Aorta (tissue), 5 donors: ENCODE results near the gene NUDT17. TPM values are rescaled to one million over a fixed set of nuclear protein-coding genes. Genes with fewer than 3 reads are reported as not detected.

Experiments used
- ATAC-seq: fragments of 200-7000 bp; cut with Tn5 transposase; one replicate; pipeline ENCODE4 v1.9.1; 2022; ENCODE audit warnings: moderate library complexity; ENCODE audit not compliant: low FRiP score
- DNase-seq, 2 donors: peaks; one replicate each; pipeline ENCODE4 v3.0.0-alpha.2; 2020
- H3K27ac ChIP-seq, 2 donors: one replicate each; pipeline ENCODE4 v1.5.1; 2013; ENCODE audit warnings: low read length in 2 of 2, mild to moderate bottlenecking in 2 of 2, moderate library complexity in 2 of 2, control low read depth in 1 of 2, inconsistent platforms in 1 of 2, low read depth in 1 of 2
- H3K27me3 ChIP-seq, 2 donors: one replicate each; pipeline ENCODE4 v1.6.1; 2013; ENCODE audit warnings: control low read depth in 1 of 2, low read length in 1 of 2, mild to moderate bottlenecking in 1 of 2, moderate library complexity in 1 of 2; ENCODE audit not compliant: insufficient read depth in 2 of 2, control insufficient read depth in 1 of 2
- H3K36me3 ChIP-seq, 2 donors: one replicate each; pipeline ENCODE4 v1.6.1; 2013; ENCODE audit warnings: control low read depth in 1 of 2, low read length in 1 of 2, mild to moderate bottlenecking in 1 of 2; ENCODE audit not compliant: insufficient read depth in 2 of 2, control insufficient read depth in 1 of 2
- H3K4me1 ChIP-seq, 2 donors: one replicate each; pipeline ENCODE4 v1.6.1; 2013; ENCODE audit warnings: low read length in 2 of 2, control low read depth in 1 of 2, mild to moderate bottlenecking in 1 of 2, moderate library complexity in 1 of 2; ENCODE audit not compliant: insufficient read depth in 2 of 2, control insufficient read depth in 1 of 2
- H3K4me3 ChIP-seq, 2 donors: one replicate each; pipeline ENCODE4 v1.5.1; 2013; ENCODE audit warnings: low read length in 2 of 2, control low read depth in 1 of 2, mild to moderate bottlenecking in 1 of 2
- H3K9me3 ChIP-seq: one replicate; pipeline ENCODE4 v1.6.1; 2013; ENCODE audit warnings: mild to moderate bottlenecking, low read length; ENCODE audit not compliant: control insufficient read depth
- WGBS, 2 donors: extraction: QIAGEN DNeasy Blood & Tissue Kit; methylation state at CpG; one replicate each; pipeline ENCODE4 v1.1.7; 2013; 5-methylcytosine and 5-hydroxymethylcytosine counted together
- intact Hi-C, 2 donors: fragments of 100-400 bp; cut with DNase I; formaldehyde crosslinking; loops; one replicate each; pipeline versions ENCODE4 v1.14.2 to v1.15.0; 2022
- polyA plus RNA-seq, 2 donors: library from polyadenylated mRNA; stranded (reverse); fragments of 200-250 nt; gene quantifications; one replicate each; pipeline ENCODE4 v1.2.3, GENCODE V29; 2013
- total RNA-seq, 2 donors: library from RNA; stranded (reverse); fragmentation: NEBNext Ultra II Directional; extraction: Animal tissue kit (Norgen Biotek cat#: 25700); gene quantifications; one replicate each; pipeline ENCODE4 v1.2.1, GENCODE V29; 2021
- donor health status: healthy with polysubstance abuse.
- donor health status: Bipolar disorder and iron deficiency.
- donor health status: DM: no; HTN: no; CAD: no.
- donor health status: DM: no; HTN: no; CAD: no.
- donor health status: DM: yes; HTN: yes; CAD: no.

Gene NUDT17
- total and polyA plus RNA-seq, 4 donors, result 1.2 to 4.1 (median 3.3) TPM

DNA sequence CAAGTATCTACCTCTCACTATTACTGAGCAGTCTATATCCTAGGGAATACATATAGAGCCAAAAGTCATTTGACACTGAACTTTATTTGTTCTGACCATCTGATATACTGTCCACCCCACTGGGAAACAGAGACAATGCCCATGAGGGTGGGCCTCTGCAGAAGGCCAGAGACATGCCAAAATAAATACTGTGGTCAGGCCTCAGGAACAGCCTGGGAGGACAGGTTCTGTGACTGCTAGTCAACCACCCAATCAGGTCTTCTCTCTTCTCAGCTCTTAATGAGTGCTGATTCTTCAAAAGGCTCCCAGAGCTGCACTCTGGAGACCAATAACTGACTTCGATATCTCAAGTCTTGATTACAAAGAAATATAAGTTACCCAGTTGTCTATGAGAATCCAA lies 45.7 kb downstream of the NUDT17 start:
- intact Hi-C loops, result loop anchor here (2.0 to 10.0 kb wide), 2 partner anchors 20 to 124 kb away; partner anchors contain the start of gene ITGA10 (in 1 of the 2)
- DNase-seq, result no peak
- Histone ChIP-seq H3K4me1 (peaks cover 6% of the 10 kb centered on the region in 2 donors), H3K9me3 (no peaks in the 10 kb centered on the region), H3K27me3 (no peaks in the 10 kb centered on the region), H3K27ac (peak overlapping the region; percentile 84 to 94), H3K4me3 (no peak overlapping the region), H3K36me3 (peaks cover 2% of the 10 kb centered on the region in 2 donors)
- WGBS, 2 donors, result 11 to 23% methylated on average over 1 of the region's 1 CpG
- no peak for ATAC-seq

DNA sequence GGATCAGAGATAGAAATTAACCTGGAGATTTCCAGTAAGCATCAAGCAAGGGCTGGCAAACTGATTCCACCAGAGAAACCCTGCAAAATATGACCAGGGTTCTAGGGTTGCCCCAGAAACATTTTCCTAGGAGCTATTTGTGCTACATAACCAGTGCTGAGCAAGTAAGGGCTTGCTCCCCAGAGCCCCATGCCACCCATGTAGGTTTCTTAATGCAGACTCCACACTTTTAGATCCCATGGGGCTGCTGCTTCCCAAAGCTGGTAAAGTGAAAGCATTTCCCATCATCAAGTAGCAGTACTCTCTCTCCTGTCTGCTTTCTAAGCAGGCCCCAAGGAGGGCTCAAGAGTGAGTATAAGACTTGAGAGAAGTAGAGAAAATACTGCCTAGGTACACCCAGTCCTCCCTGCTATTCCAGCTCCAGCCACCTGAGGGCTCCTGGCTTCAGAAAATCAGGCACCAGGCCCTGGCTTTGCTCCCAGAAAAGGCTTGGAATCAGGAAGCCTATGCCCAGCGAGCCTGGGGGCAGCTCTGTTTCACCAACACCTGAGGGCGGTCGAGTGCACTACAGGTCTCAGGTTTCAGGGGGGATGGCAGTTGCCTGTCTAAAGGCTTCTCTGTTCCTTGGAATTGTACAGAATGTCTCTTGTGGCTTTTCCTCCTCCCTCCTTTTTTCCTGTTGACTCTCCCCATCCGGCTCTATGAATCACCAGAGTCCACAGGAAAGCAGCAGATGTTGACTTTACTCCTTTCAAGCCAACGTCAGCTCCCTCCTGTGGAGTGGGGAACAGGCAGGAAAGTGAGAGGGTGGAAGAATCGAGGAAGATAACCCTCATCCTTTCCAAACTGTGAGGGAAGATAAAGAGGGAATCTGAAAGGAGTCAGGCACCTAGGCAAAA lies 46.4 kb downstream of the NUDT17 start:
- peak; percentile 94 to 96 for DNase-seq
- Histone ChIP-seq H3K27me3 (no peaks in the 10 kb centered on the region), H3K9me3 (no peaks in the 10 kb centered on the region), H3K4me1 (peaks cover 6% of the 10 kb centered on the region in 2 donors), H3K4me3 (no peak overlapping the region), H3K36me3 (peaks cover 2 to 3% of the 10 kb centered on the region in 2 donors), H3K27ac (peak overlapping the region; percentile 91 to 100)
- 0% methylated on average over 6 of the region's 6 CpGs for WGBS, 2 donors
- intact Hi-C loops, result loop anchor here (2.0 to 10.0 kb wide), 2 partner anchors 19 to 123 kb away; partner anchors contain the start of gene ITGA10 (in 1 of the 2)
- ATAC-seq, result peak; percentile 93

DNA sequence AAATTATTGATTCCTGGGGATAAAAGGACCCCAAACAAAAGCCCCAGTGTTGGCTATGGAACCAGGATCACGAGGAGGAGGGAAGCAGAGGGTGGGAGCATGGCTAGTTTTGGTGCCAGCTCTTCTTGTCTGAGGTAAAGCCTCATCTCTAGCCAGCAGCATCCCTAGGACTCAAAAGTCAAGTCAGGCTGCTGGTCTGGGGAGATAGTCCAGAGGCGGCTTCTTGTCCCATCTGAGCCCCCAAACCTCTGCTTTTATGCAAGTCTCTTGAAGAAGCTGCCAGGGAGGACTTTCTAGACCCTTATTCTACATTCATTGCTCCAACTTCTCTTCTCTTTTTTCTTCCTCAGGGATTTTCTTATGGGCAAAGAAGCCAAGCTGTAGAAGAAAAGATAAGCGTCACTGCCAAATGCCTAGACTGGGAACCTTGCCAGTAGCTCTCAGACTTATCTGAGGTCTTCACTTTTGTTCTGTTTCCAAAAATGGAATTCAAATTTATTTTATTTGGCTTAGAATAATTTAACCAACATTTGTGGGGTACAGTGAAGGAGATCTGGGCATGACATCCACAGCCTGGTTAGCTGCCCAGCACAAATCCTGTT lies 47.2 kb downstream of the NUDT17 start:
- 5 to 11% methylated on average over 3 of the region's 3 CpGs for WGBS, 2 donors
- peak; percentile 8 for ATAC-seq
- H3K27me3 ChIP-seq, result no peaks in the 10 kb centered on the region
- H3K9me3 ChIP-seq, result no peaks in the 10 kb centered on the region
- no peak for DNase-seq
- H3K4me3 ChIP-seq, result no peak overlapping the region
- H3K27ac ChIP-seq, result peak overlapping the region; percentile 91 to 100
- peaks cover 2 to 3% of the 10 kb centered on the region in 2 donors for H3K36me3 ChIP-seq
- intact Hi-C loops, result loop anchor here in 1 of 2 donors (10.0 kb wide), 1 partner anchor 122 kb away; no protein-coding TSS in a partner anchor
- peaks cover 6% of the 10 kb centered on the region in 2 donors for H3K4me1 ChIP-seq

DNA sequence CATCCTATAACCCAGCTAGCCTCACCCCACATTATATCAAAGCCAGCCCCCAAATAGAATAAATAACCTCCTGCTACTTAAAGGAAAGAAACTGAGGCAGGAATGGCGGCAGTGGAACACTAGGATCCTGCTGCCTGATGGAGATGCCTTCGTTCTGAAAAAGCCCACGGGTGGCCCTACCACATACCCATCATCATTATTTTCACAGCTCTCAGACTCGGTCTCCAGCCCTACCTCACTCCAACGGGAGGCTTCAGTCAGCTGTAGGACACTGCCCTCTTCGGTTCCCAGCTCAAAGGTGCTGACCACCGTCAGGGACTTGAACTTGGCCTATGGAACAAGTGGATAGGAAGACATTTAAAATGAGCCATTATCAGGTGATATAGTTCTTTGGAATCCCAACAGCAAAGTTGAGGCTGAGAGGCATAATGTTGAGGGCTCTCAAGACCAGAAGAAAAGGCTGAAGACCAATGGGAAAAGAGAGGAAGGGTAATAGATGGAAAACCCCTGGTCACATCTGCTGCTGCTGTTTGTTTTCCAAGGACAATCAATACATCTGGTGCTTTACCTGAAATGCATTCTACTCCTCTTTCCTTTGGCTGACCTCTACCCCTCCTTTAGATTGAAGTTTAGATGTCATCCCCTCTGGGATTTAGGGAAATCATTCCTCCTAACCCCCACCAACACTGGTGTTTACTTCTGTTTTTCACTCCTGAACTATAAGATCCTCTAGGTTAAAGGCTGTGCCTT lies 48.1 kb downstream of the NUDT17 start:
- no peak overlapping the region for H3K4me3 ChIP-seq
- 55 to 64% methylated on average over 7 of the region's 7 CpGs for WGBS, 2 donors
- H3K9me3 ChIP-seq, result no peaks in the 10 kb centered on the region
- peak overlapping the region; percentile 91 to 92 for H3K27ac ChIP-seq
- peaks cover 6% of the 10 kb centered on the region in 2 donors for H3K4me1 ChIP-seq
- no peaks in the 10 kb centered on the region for H3K27me3 ChIP-seq
- peaks cover 2 to 4% of the 10 kb centered on the region in 2 donors for H3K36me3 ChIP-seq
- intact Hi-C loops, result loop anchor here in 1 of 2 donors (10.0 kb wide), 1 partner anchor 121 kb away; no protein-coding TSS in a partner anchor
- ATAC-seq, result no peak
- no peak for DNase-seq

DNA sequence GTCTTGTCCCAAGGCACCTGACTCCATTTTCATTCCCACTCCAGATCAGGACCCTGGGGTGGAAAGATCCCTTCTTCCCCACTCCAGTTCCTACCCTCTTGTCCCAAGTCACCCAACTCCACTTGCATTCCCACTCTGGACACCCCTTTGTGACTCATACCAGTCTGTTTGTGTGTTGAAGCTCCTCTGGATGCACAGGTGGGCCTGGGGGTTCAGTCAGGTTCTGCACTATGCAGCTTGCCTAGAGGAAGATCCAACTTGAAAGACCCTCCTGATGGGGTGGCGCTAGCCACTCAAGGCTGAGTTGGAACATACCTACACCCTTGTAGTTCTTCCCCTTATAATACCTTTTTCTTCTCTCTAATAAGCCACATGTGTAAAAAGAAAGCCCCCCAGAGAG lies 50.0 kb downstream of the NUDT17 start:
- WGBS, 2 donors, result 96 to 97% methylated on average over 1 of the region's 1 CpG
- DNase-seq, result no peak
- Histone ChIP-seq H3K36me3 (peaks cover 3 to 4% of the 10 kb centered on the region in 2 donors), H3K9me3 (no peaks in the 10 kb centered on the region), H3K4me3 (no peak overlapping the region), H3K27me3 (no peaks in the 10 kb centered on the region), H3K27ac (no peak overlapping the region), H3K4me1 (peaks cover 6% of the 10 kb centered on the region in 2 donors)
- no peak for ATAC-seq
- intact Hi-C loops, result loop anchor here in 1 of 2 donors (10.0 kb wide), 1 partner anchor 119 kb away; no protein-coding TSS in a partner anchor

DNA sequence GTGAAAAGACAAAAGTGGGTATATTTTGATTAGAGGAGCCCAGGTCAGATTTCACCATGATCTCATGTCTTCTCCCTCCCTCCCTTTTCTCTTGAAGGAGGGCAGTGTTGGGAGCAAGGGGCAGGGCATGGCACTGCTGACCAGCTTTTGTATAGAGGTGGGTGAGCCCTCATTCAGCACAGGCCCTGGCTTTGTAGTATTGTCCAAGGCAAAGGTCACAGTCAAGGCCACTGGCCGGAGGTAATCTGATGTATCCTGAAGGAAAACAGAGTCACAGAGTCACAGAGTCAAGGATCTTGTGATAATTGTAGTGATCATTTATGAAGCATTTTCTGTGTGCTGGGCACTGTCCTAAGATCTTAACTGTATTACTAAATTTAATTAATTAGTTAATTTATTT lies 52.5 kb downstream of the NUDT17 start:
- no peak overlapping the region for H3K27ac ChIP-seq
- intact Hi-C loops, result loop anchor here in 1 of 2 donors (10.0 kb wide), 1 partner anchor 117 kb away; no protein-coding TSS in a partner anchor
- WGBS, 2 donors, result 94 to 100% methylated on average over 1 of the region's 1 CpG
- no peaks in the 10 kb centered on the region for H3K9me3 ChIP-seq
- no peak overlapping the region for H3K4me3 ChIP-seq
- no peaks in the 10 kb centered on the region for H3K27me3 ChIP-seq
- ATAC-seq (no peak), DNase-seq (no peak)
- peaks cover 0 to 6% of the 10 kb centered on the region in 2 donors for H3K4me1 ChIP-seq
- peaks cover 10 to 20% of the 10 kb centered on the region in 2 donors for H3K36me3 ChIP-seq
